ENCODE measurements around the gene SPRY2. TPM values are rescaled to one million over a fixed set of nuclear protein-coding genes. Genes with fewer than 3 reads are reported as not detected.
A peak's percentile ranks its signal among the peaks of the same experiment; 100 is the strongest.

The SPRY2 gene
- polyA plus RNA-seq, 4 donors = 10.3 to 63.1 (median 22.0) TPM

DNA sequence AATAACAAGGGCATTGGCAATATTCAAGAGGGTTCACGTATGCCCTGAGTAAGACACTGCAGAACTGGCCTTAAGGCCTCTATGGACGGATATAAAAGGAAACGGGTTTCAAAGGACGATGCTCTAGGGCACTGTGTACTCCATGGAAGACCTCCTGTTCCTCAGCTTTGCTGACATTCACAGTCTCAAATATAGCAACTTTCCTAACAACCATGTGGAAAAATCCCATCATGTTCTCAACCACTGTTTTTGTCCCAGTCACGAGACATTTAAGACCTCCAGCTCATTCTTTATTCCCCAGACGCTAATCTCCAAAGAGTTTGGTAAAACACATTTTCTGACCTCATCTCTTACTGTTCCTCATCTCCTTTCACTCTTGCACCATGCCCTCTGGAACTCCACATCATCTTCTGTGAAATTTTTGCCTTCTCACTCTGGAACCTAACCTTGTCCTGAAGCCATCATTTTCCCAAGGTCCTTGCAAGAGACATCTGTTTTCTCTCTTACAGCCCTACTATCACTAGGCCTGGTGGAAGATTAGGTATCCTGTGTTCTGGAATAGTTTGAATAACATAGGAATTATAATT, 37.6 kb downstream of the SPRY2 start:
- Histone ChIP-seq H3K27ac (ENCODE audit: low read depth in 1 of 3, low read length in 2 of 3) (no peak overlapping the region), H3K4me3 (ENCODE audit: low read depth in 1 of 3, low read length in 3 of 3) (no peak overlapping the region), H3K27me3 (ENCODE audit: control insufficient read depth in 3 of 3, insufficient read depth in 3 of 3, low read length in 3 of 3) (no peaks in the 10 kb centered on the region), H3K9me3 (ENCODE audit: control insufficient read depth in 2 of 2, insufficient read depth in 1 of 2, low read depth in 1 of 2, low read length in 1 of 2) (no peaks in the 10 kb centered on the region), H3K4me1 (ENCODE audit: control insufficient read depth in 3 of 3, insufficient read depth in 2 of 3, low read depth in 1 of 3, low read length in 2 of 3) (no peaks in the 10 kb centered on the region), H3K36me3 (ENCODE audit: control insufficient read depth in 3 of 3, insufficient read depth in 2 of 3, low read depth in 1 of 3, low read length in 3 of 3) (no peaks in the 10 kb centered on the region)
- no peak for DNase-seq
- WGBS, 3 donors = 84 to 96% (median 96%) methylated on average over 6 of the region's 6 CpGs
- no peak for FAIRE-seq

DNA sequence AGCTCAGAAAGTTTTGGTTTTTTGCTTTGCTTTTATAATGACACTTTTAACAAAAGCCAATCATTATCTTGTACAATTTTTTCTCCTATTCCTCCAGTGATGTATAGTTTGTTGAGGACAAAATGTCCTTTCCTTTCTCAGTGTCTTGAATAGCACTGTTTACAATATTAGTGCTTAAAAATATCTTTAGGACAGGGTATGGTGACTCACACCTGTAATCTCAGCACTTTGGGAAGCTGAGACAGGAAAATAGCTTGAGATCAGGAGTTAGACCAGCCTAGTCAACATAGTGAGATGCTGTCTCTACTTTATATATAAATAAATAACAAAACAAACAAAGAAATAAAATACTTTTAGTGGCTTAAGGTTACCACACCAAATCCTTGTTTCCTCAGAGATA, 41.9 kb downstream of the SPRY2 start:
- H3K36me3 ChIP-seq (ENCODE audit: control insufficient read depth in 3 of 3, insufficient read depth in 2 of 3, low read depth in 1 of 3, low read length in 3 of 3) = no peaks in the 10 kb centered on the region
- DNase-seq (no peak), FAIRE-seq (no peak)
- no peaks in the 10 kb centered on the region for H3K9me3 ChIP-seq (ENCODE audit: control insufficient read depth in 2 of 2, insufficient read depth in 1 of 2, low read depth in 1 of 2, low read length in 1 of 2)
- peaks cover 0 to 3% (median 0%) of the 10 kb centered on the region in 3 donors for H3K4me1 ChIP-seq (ENCODE audit: control insufficient read depth in 3 of 3, insufficient read depth in 2 of 3, low read depth in 1 of 3, low read length in 2 of 3)
- no peak overlapping the region for H3K27ac ChIP-seq (ENCODE audit: low read depth in 1 of 3, low read length in 2 of 3)
- no peak overlapping the region for H3K4me3 ChIP-seq (ENCODE audit: low read depth in 1 of 3, low read length in 3 of 3)
- H3K27me3 ChIP-seq (ENCODE audit: control insufficient read depth in 3 of 3, insufficient read depth in 3 of 3, low read length in 3 of 3) = no peaks in the 10 kb centered on the region

DNA sequence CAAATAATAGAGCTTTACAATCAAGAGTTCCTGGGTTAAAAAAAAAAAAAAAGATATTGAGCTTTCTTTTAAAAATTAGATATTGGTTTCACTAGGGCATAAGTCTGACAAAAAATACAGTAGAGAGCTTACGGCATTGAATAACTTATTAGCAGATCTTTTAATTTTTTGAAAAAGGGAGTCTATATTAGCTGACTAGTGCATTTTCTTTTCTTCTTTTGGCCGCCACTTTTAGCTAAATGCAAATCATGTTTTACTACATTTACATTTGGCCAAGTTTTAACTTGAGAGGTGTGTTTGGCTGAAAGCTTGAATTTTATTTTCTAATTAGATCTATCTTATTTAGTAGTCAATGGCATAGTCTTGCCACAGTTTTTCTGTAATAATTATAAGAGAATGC, 43.4 kb downstream of the SPRY2 start:
- no peaks in the 10 kb centered on the region for H3K27me3 ChIP-seq (ENCODE audit: control insufficient read depth in 3 of 3, insufficient read depth in 3 of 3, low read length in 3 of 3)
- no peak overlapping the region for H3K27ac ChIP-seq (ENCODE audit: low read depth in 1 of 3, low read length in 2 of 3)
- H3K4me3 ChIP-seq (ENCODE audit: low read depth in 1 of 3, low read length in 3 of 3) = no peak overlapping the region
- H3K36me3 ChIP-seq (ENCODE audit: control insufficient read depth in 3 of 3, insufficient read depth in 2 of 3, low read depth in 1 of 3, low read length in 3 of 3) = no peaks in the 10 kb centered on the region
- 63 to 93% (median 66%) methylated on average over 2 of the region's 2 CpGs for WGBS, 3 donors
- H3K4me1 ChIP-seq (ENCODE audit: control insufficient read depth in 3 of 3, insufficient read depth in 2 of 3, low read depth in 1 of 3, low read length in 2 of 3) = peaks cover 0 to 3% (median 0%) of the 10 kb centered on the region in 3 donors
- FAIRE-seq = no peak
- DNase-seq = no peak
- H3K9me3 ChIP-seq (ENCODE audit: control insufficient read depth in 2 of 2, insufficient read depth in 1 of 2, low read depth in 1 of 2, low read length in 1 of 2) = no peaks in the 10 kb centered on the region

DNA sequence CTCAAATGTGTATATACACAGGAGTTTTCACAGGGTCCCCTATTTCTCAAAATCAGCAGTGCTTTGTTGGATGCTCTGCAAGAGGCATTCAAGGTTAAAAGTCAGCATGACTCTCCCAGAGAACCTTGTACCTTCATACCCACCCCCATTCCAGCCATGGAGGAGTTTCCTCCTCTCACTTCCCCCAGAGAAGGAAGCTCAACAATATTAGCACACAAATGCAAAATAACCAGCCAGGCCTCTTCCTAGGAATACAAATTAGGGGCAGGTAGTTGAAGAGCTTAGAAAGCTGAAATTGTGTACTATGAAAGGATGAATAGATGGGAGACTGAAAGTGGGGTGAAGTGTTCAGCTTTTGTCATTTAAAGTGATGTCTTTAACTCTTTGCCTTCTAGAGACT, 43.8 kb downstream of the SPRY2 start:
- FAIRE-seq (no peak), DNase-seq (peak; percentile 58 to 60)
- peaks cover 0 to 3% (median 0%) of the 10 kb centered on the region in 3 donors for H3K4me1 ChIP-seq (ENCODE audit: control insufficient read depth in 3 of 3, insufficient read depth in 2 of 3, low read depth in 1 of 3, low read length in 2 of 3)
- H3K9me3 ChIP-seq (ENCODE audit: control insufficient read depth in 2 of 2, insufficient read depth in 1 of 2, low read depth in 1 of 2, low read length in 1 of 2) = no peaks in the 10 kb centered on the region
- no peaks in the 10 kb centered on the region for H3K27me3 ChIP-seq (ENCODE audit: control insufficient read depth in 3 of 3, insufficient read depth in 3 of 3, low read length in 3 of 3)
- H3K4me3 ChIP-seq (ENCODE audit: low read depth in 1 of 3, low read length in 3 of 3) = no peak overlapping the region
- no peak overlapping the region for H3K27ac ChIP-seq (ENCODE audit: low read depth in 1 of 3, low read length in 2 of 3)
- H3K36me3 ChIP-seq (ENCODE audit: control insufficient read depth in 3 of 3, insufficient read depth in 2 of 3, low read depth in 1 of 3, low read length in 3 of 3) = no peaks in the 10 kb centered on the region

DNA sequence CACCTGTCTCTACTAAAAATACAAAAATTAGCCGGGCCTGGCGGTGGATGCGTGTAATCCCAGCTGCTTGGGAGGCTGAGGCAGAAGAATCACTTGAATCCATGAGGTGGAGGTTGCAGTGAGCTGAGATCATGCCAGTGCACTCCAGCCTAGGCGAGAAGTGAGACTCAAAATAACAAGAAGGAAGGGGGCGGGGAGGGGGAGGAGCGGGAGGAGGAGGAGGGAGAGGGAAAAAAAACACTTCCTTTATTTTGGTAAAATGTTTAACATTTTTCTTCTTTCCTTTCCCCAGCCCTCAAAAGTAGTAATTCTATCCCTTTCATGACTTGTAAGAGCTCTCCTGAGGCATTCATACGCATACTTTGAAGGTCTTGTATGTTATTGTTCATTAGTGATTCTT, 44.3 kb downstream of the SPRY2 start:
- Histone ChIP-seq H3K27ac (ENCODE audit: low read depth in 1 of 3, low read length in 2 of 3) (no peak overlapping the region), H3K36me3 (ENCODE audit: control insufficient read depth in 3 of 3, insufficient read depth in 2 of 3, low read depth in 1 of 3, low read length in 3 of 3) (no peaks in the 10 kb centered on the region), H3K27me3 (ENCODE audit: control insufficient read depth in 3 of 3, insufficient read depth in 3 of 3, low read length in 3 of 3) (no peaks in the 10 kb centered on the region), H3K4me3 (ENCODE audit: low read depth in 1 of 3, low read length in 3 of 3) (no peak overlapping the region), H3K4me1 (ENCODE audit: control insufficient read depth in 3 of 3, insufficient read depth in 2 of 3, low read depth in 1 of 3, low read length in 2 of 3) (peaks cover 0 to 3% (median 0%) of the 10 kb centered on the region in 3 donors), H3K9me3 (ENCODE audit: control insufficient read depth in 2 of 2, insufficient read depth in 1 of 2, low read depth in 1 of 2, low read length in 1 of 2) (no peaks in the 10 kb centered on the region)
- WGBS, 3 donors = 80 to 95% (median 86%) methylated on average over 7 of the region's 7 CpGs
- FAIRE-seq (no peak), DNase-seq (no peak)

DNA sequence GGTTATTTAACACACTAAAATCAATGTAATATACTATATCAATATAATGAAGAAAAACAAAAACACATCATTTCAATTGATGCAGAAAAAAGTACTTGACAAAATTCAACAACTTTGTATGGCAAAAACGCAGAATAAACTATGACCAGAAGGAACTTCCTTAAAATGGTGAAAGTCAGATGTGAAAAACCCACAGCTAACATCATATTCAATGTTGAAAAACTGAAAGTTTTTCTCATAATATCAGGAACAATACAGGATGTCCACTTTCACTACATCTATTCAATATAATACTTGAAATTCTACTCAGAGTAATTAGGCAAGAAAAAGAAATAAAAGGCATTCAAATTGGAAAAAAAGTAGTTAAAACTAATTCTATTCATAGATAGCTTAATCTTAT, 50.3 kb downstream of the SPRY2 start:
- H3K4me3 ChIP-seq (ENCODE audit: low read depth in 1 of 3, low read length in 3 of 3) = no peak overlapping the region
- H3K9me3 ChIP-seq (ENCODE audit: control insufficient read depth in 2 of 2, insufficient read depth in 1 of 2, low read depth in 1 of 2, low read length in 1 of 2) = peaks cover 0 to 6% of the 10 kb centered on the region in 2 donors
- H3K27me3 ChIP-seq (ENCODE audit: control insufficient read depth in 3 of 3, insufficient read depth in 3 of 3, low read length in 3 of 3) = no peaks in the 10 kb centered on the region
- DNase-seq (no peak), FAIRE-seq (no peak)
- WGBS, 3 donors = 84 to 88% (median 87%) methylated on average over 1 of the region's 1 CpG
- H3K4me1 ChIP-seq (ENCODE audit: control insufficient read depth in 3 of 3, insufficient read depth in 2 of 3, low read depth in 1 of 3, low read length in 2 of 3) = no peaks in the 10 kb centered on the region
- H3K36me3 ChIP-seq (ENCODE audit: control insufficient read depth in 3 of 3, insufficient read depth in 2 of 3, low read depth in 1 of 3, low read length in 3 of 3) = no peaks in the 10 kb centered on the region
- H3K27ac ChIP-seq (ENCODE audit: low read depth in 1 of 3, low read length in 2 of 3) = no peak overlapping the region
